ENCODE data around the gene RPS18. TPM values are rescaled to one million over a fixed set of nuclear protein-coding genes. Genes with fewer than 3 reads are reported as not detected.
"Not testable (repeated sequence)": the region's sequence is repeated elsewhere in the genome, so short reads cannot be mapped to it uniquely, and the experiment has no call there.

RPS18 gene
- total RNA-seq, 4 donors from 2014 or later = 773 to 2,238 (median 1,359) TPM

GRCh38 chr6:33250731-33251130 is 21.1 kb upstream of the RPS18 start:
- 86 to 89% methylated on average over 7 to 13 of the region's 13 CpGs for WGBS, 2 donors (ENCODE audit: low coverage in 1 of 2)
- peak overlapping the region in 2 of 4 donors; percentile 92 to 93 for H3K27ac ChIP-seq
- no peak overlapping the region for H3K4me3 ChIP-seq
- TF ChIP-seq EP300 (IDR thresholded peaks at IDR 0.05; ENCODE audit: low read depth) = no peak
- intact Hi-C loops (cut with DNase I; ENCODE audit: low total_unique reads) (no loop called here), in situ Hi-C loops (cut with MboI; ENCODE audit: low pct_ligation_motif_present in 1 of 4, low pct_unique_long_range_greater_than_20kb in 1 of 4, low sequenced_read_pairs in 3 of 4) (no loop called here)
- DNase-seq = no peak
- H3K36me3 ChIP-seq = no peaks in the 10 kb centered on the region
- no peaks in the 10 kb centered on the region for H3K9me3 ChIP-seq
- peaks cover 12 to 27% (median 24%) of the 10 kb centered on the region in 4 donors for H3K4me1 ChIP-seq
- H3K27me3 ChIP-seq = no peaks in the 10 kb centered on the region

GRCh38 chr6:33251395-33252012 is 20.4 kb upstream of the RPS18 start:
- no peaks in the 10 kb centered on the region for H3K9me3 ChIP-seq
- peaks cover 12 to 27% (median 24%) of the 10 kb centered on the region in 4 donors for H3K4me1 ChIP-seq
- TF ChIP-seq POLR2A (IDR thresholded peaks at IDR 0.05) (no peak), CTCF (IDR thresholded peaks at IDR 0.05) (no peak), EP300 (IDR thresholded peaks at IDR 0.05; ENCODE audit: low read depth) (no peak), POLR2AphosphoS5 (IDR thresholded peaks at IDR 0.05) (no peak)
- H3K36me3 ChIP-seq = no peaks in the 10 kb centered on the region
- 81 to 90% methylated on average over 6 of the region's 6 CpGs for WGBS, 2 donors (ENCODE audit: low coverage in 1 of 2)
- no peak for DNase-seq
- H3K4me3 ChIP-seq = no peak overlapping the region
- no peak overlapping the region for H3K27ac ChIP-seq
- H3K27me3 ChIP-seq = no peaks in the 10 kb centered on the region
- intact Hi-C loops (cut with DNase I; ENCODE audit: low total_unique reads) (no loop called here), in situ Hi-C loops (cut with MboI; ENCODE audit: low pct_ligation_motif_present in 1 of 4, low pct_unique_long_range_greater_than_20kb in 1 of 4, low sequenced_read_pairs in 3 of 4) (no loop called here)

DNA sequence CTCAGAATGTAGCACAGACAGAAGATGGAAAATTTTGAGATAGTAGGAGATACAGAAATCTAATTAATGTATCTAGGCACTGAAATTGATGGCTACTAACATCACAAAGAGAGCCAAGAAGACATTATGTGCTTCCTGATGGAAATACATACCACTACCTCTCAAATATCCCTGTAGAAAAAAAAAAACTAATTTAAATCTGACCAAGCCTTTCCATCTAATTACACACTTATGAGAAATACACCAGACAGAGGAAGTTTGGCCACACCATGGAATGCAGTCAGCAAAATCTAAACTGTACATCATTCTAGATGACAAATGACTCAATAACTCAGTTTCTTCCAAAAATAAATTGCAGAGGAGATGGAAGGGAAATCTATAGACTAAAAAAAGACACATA is 19.1 kb upstream of the RPS18 start:
- H3K9me3 ChIP-seq = no peaks in the 10 kb centered on the region
- TF ChIP-seq POLR2AphosphoS5 (IDR thresholded peaks at IDR 0.05) (no peak), EP300 (IDR thresholded peaks at IDR 0.05; ENCODE audit: low read depth) (no peak)
- H3K4me1 ChIP-seq = peaks cover 12 to 25% (median 24%) of the 10 kb centered on the region in 4 donors
- no peaks in the 10 kb centered on the region for H3K36me3 ChIP-seq
- in situ Hi-C loops (cut with MboI; ENCODE audit: low pct_ligation_motif_present in 1 of 4, low pct_unique_long_range_greater_than_20kb in 1 of 4, low sequenced_read_pairs in 3 of 4) = no loop called here
- no peak for DNase-seq
- no peaks in the 10 kb centered on the region for H3K27me3 ChIP-seq
- H3K4me3 ChIP-seq = no peak overlapping the region
- no peak overlapping the region for H3K27ac ChIP-seq
- intact Hi-C loops (cut with DNase I; ENCODE audit: low total_unique reads) = no loop called here

DNA sequence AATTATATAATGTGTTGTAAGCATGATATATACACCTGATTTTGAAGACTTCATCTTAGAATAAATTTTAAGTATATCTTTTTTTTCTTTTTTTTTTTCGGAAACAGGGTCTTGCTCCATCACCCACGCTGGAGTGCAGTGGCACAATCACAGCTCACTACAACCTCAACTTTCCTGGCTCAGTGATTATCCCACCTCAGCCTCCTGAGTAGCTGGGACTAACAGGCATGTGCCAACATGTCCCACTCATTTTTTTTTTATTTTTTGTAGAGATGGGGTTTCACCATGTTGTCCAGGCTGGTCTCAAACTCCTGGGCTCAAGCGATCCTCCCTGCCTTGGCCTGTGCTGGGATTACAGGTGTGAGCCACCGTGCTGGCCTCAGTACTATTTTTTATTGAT is 17.3 kb upstream of the RPS18 start:
- H3K27me3 ChIP-seq = no peaks in the 10 kb centered on the region
- no peak for DNase-seq
- WGBS, 2 donors (ENCODE audit: low coverage in 1 of 2) = 94 to 96% methylated on average over 4 of the region's 4 CpGs
- intact Hi-C loops (cut with DNase I; ENCODE audit: low total_unique reads) = no loop called here
- TF ChIP-seq CTCF (IDR thresholded peaks at IDR 0.05) (no peak), POLR2AphosphoS5 (IDR thresholded peaks at IDR 0.05) (no peak)
- in situ Hi-C loops (cut with MboI; ENCODE audit: low pct_ligation_motif_present in 1 of 4, low pct_unique_long_range_greater_than_20kb in 1 of 4, low sequenced_read_pairs in 3 of 4) = no loop called here
- no peaks in the 10 kb centered on the region for H3K9me3 ChIP-seq
- H3K36me3 ChIP-seq = no peaks in the 10 kb centered on the region
- H3K27ac ChIP-seq = no peak overlapping the region
- no peak overlapping the region for H3K4me3 ChIP-seq
- H3K4me1 ChIP-seq = peaks cover 8 to 12% (median 11%) of the 10 kb centered on the region in 4 donors

GRCh38 chr6:33259032-33259431 is 12.8 kb upstream of the RPS18 start:
- Histone ChIP-seq H3K4me3 (no peak overlapping the region), H3K36me3 (peaks cover 0 to 10% (median 0%) of the 10 kb centered on the region in 4 donors), H3K4me1 (no peaks in the 10 kb centered on the region), H3K27me3 (no peaks in the 10 kb centered on the region), H3K27ac (no peak overlapping the region), H3K9me3 (no peaks in the 10 kb centered on the region)
- no peak for DNase-seq
- TF ChIP-seq POLR2AphosphoS5 (IDR thresholded peaks at IDR 0.05) (no peak), CTCF (IDR thresholded peaks at IDR 0.05) (no peak)
- intact Hi-C loops (cut with DNase I; ENCODE audit: low total_unique reads) (no loop called here), in situ Hi-C loops (cut with MboI; ENCODE audit: low pct_ligation_motif_present in 1 of 4, low pct_unique_long_range_greater_than_20kb in 1 of 4, low sequenced_read_pairs in 3 of 4) (no loop called here)
- 67 to 90% methylated on average over 1 to 5 of the region's 5 CpGs for WGBS, 2 donors (ENCODE audit: low coverage in 1 of 2)

GRCh38 chr6:33262490-33262889 is 9.4 kb upstream of the RPS18 start:
- intact Hi-C loops (cut with DNase I; ENCODE audit: low total_unique reads); H3K4me3 ChIP-seq; H3K27me3 ChIP-seq; H3K9me3 ChIP-seq; H3K27ac ChIP-seq; DNase-seq; in situ Hi-C loops (cut with MboI; ENCODE audit: low pct_ligation_motif_present in 1 of 4, low pct_unique_long_range_greater_than_20kb in 1 of 4, low sequenced_read_pairs in 3 of 4); H3K4me1 ChIP-seq: not testable (repeated sequence)
- 96% methylated on average over 3 of the region's 3 CpGs; no CpG with 5 or more reads in 1 of the 2 donors for WGBS, 2 donors (ENCODE audit: low coverage in 1 of 2)
- H3K36me3 ChIP-seq = peaks cover 0 to 38% (median 10%) of the 10 kb centered on the region in 4 donors
